Non-pigmented ciliary epithelial cell (primary cell): Measurements from ENCODE around the gene GSS.

ENCODE experiments used
- DNase-seq: peaks from one replicate; pipeline ENCODE4 v3.0.0-alpha.2; 2010; ENCODE audit warnings: low read depth

GSS gene

DNA sequence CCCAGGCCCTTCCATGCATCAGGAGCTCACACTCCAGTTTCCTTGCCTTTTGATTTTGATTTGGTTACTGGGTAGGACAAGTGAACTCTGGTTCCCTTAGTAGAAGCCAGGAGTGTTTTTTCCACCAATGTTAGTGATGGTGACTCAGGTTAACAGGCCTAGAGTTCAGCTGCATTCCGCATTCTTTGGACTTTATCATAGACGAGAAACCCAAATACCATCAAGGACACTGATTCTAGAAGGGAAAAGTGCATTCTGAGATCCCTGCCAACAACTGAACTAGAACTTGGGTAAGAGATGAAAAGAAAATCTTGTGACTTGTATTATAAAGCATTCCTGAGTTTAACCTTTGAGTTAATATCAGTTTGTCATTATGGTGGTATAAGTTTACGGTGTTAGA lies 8.9 kb downstream of the GSS start:
- DNase-seq = no peak

DNA sequence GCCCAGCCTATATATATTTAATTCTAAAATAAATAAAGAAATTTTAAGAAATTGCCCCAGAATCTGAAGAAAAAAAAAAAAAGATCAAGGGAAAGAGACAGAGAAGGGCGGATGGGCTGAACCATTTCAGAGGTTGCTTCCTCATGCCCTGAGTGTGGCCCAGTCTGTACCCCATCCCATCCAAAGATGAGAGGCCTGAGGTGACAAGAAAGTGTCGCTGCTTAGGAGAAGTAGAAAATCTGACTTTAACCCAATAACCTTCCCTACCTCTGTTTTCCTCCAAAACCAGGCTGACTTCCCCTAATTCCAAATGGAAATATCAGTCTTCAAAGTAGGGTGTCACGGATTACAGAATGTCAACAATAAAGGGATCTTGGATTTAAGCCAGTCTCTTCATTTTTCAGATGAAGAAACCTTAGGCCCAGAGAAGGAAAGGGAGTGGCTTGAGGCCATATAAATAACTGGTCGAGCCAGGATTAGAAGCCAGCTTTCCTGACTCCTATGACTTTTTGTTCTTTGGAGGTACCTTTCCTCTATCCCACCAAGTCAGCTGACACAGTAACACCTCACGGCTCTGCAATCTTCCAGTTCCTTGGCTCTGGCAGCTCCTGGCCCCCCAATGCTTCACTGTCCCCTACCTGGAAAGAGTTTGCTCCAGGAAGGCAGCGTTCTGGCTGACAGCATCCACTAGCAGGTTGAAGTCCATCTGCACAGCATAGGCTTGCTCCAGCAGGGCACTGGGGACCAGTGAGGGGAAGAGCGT lies 10.1 kb downstream of the GSS start:
- no peak for DNase-seq

DNA sequence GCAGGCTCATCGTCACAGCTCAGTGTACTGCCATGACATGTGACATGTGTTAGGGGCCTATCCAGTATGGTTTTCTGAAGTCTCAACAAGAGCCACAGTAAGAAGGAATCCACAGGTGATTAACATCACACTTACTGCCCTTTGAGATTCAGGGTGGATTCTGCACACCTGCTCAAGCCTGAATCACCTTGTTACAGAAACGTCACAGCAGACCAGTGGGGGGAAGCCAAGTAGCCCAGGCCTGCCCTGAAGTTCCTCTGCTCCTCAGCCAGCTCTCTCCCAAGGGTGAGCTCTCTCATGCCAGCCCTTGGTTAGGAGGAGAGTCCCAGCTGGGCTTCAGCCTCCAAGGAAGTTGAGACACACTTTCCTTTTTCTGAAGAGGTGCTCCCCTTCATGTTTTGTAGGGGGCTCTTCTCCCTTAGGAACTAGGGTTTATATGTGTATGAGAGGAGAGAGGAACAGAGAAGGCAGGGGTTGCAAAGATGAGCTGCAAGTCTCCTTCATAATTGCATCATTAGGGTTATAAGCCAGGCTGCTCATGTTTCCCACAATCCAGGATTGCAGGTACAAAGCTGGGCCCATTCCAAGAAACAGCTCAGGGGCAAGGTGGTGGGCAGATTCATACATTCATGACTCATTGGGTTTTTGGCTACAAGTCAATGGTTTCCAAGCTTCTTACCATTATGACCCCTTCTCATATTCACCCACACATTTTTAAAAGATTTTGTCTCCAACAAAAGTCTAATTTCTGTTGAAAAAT lies 11.6 kb downstream of the GSS start:
- DNase-seq = no peak

DNA sequence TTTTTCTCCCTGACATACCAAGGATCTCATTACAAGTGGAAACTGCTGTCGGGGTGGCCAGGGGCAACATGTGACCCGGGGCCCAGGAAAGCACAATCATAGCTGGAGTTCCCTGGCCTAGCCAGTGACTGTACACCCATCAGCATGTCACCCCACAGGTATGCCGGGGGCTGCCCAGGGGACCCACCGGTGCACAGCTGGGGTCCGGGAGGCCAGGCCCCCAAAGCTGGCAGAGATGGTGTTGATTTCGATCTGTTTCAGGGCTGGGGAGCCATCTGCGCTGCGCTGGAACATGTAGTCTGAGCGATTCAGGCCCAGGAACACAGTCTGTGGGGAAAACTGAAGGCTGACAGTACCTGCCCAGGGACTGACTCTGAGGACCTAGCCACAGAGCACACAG lies 13.3 kb downstream of the GSS start:
- DNase-seq = no peak

DNA sequence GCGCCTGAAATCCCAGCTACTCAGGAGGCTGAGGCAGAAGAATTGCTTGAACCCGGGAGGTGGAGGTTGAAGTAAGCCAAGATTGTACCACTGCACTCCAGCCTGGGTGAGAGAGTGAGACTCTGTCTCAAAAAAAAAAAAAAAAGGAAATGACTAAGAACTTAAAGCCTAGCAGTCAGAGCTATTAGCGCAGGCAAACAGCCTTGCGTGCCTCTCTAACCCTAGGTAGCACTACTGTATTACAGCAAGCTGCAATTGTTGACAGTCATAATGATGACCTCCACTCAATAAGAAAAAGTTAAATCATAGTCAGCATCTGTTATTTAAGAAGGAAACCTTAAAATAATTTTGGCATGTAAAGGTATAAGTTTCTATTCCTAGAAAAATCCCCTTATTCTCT lies 14.4 kb downstream of the GSS start:
- no peak for DNase-seq

DNA sequence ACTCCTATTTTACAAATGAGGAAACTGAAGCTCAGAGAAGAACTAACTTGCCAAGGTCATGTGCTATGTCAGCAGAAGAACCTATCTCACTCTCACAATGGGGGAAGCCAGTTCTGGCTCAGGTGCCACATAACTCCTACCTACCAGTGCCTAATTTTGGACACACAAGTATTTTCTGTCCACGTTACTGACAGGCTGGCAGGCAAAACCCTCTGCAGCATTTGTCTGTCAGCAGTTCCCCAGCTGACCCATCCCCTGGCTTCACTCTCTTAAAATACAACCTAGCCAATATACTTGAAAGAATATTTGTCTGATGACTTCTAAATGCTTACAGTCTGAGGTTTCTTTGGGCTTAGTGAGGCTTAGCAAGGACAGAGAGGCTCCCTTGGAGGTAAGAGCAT lies 15.5 kb downstream of the GSS start:
- no peak for DNase-seq

DNA sequence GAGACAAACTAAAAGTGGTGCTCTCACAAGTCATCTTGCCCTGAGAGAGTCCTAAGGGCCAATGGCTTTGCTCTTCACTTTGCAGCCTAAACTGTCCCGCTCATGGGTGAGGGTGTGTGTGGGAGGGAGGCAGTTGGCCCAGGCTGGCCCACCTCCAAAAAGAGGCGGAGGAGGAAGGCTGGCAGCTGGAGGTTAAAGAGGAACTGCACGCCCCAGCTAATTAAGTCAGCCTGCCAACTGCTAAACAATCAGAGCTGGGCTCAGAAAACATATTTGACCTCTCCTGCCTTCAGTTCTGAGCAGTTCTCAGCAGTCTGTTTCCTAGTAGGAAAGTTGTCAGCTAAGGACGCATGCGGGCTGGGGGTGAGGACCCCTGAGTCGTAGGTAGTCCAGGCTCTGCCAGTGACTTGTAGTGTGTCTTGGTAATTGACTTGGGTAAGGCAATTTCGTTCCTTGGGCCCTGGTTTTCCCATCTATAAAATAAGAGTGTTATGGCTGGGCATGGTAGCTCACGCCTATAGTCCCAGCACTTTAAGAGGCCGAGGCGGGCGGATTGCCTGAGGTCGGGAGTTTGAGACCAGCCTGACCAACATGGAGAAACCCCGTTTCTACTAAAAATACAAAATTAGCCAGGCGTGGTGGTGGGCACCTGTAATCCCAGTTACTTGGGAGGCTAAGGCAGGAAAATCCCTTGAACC lies 17.0 kb downstream of the GSS start:
- DNase-seq = no peak

DNA sequence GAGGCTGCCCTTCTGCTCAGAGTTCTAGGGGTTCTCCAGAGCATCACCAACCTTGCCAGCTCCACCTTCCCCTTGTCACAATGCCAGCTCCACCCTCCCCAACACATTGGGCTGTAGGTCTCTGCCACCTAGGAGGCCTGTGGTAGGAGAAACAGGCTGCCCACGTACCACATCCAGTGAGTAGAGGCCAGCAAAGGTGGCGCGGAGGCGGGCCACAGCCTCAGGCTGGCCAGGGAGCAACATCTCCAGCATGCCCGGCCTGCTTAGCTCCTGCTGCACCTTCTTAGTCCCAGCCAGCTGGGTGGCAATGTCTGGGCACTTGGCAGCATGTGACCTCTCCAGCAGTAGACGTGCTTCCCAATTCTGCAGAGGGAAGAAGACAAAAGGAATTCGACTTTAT lies 23.8 kb downstream of the GSS start:
- no peak for DNase-seq

DNA sequence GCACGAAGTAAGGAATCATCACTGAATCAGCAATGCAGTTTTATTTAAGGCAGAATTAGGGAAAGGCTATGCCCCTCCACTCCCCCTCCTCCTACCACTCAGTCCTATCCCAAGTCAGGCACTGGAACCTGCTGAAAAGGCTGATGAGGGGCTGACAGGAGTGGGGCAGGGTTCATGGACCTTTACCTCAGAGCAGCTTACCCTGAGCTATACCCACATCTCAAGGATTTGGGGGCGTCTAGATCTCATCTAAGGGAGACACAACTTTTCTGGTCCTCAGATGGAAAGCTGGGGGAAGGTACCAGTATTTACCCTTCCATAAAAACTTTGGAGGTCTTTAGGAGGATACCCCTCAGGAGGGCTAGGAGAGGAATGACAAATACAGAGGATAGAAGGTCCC lies 27.2 kb downstream of the GSS start:
- no peak for DNase-seq

DNA sequence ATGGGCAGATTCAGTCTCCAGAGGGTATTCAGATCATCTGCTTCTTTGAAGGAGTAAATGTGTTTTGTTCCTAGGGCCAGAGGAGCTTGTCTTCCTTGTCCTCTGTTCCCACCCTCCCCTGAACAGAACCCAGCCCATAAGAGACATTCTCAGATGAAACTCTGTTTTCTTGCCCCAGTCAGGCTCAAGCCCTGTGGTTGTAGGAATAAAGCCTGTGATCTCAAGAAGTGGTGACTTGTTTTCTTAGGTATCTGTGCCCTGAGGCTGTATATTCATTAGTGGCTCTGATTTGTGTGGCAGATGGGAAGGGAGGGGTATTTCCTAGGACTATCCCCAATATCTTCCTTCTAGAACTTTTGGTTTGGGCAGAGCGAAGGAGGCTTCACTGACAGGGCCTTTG lies 27.9 kb downstream of the GSS start:
- DNase-seq = no peak

DNA sequence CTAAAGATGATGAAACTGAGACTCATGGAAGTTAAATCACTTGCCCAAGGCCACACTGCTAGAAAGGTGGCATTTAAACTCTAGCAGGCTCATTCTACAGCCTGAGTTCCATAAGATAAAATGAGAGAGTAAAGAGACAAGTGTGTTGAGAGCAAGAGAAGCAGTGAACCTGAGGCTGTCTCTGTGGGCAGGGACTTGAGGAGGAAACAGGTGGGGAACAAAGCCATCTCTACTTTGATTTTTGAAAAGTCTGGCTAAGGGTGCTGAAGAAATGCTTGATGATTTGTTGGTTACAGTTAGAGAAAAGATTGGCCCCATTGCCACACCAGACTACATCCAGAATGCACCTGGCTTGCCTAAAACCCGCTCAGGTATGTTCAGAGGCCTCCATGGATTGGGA lies 29.0 kb downstream of the GSS start:
- no peak for DNase-seq

DNA sequence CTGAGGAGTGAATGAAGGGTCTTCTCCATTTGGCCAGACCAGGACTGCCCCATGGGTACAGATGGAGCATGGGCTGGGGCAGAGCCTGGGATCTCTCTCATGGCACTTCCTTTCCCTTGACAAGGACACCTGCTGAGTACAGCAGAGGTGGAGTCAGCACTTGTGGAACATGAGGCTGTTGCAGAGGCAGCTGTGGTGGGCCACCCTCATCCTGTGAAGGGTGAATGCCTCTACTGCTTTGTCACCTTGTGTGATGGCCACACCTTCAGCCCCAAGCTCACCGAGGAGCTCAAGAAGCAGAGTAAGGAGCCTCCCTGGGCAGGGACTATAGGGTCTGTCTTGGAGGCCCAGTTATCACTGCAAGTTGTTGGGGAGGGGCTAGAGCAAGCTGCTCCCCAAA lies 29.6 kb downstream of the GSS start:
- DNase-seq = no peak

DNA sequence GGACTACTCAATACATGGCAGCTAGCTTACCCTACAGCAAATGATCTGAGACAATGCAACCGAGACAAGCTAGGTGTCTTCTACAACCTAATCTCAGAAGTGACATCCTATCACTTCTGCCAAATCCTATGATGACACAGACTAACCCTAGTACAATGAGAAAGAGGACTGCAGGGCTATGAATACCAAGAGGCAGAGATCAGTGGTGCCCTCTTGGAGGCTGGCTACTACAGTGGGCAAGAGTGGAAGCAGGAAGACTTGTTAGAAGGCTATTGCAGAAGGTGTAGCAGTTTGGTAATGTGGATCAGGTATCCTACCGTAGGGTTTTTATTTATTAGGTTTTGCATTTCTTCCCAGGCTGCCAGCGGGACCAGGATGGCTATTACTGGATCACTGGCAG lies 30.3 kb downstream of the GSS start:
- no peak for DNase-seq

DNA sequence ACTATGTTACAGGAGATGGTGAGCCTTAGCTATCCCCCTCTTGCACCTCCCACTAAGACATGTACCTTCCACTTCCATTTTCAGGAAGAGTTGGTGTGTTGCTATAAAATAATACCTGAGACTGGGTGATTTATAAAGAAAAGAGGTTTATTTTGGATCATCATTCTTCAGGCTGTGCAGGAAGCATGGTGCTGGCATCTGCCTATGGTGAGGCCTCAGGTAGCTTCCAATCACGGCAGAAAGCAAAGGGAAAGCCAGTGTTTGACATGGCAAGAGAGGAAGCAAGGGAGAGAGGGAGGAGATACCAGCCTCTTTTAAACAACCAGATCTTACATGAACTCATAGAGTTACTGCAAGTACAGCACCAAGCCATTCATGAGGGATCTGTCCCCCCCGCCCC lies 32.2 kb downstream of the GSS start:
- no peak for DNase-seq

DNA sequence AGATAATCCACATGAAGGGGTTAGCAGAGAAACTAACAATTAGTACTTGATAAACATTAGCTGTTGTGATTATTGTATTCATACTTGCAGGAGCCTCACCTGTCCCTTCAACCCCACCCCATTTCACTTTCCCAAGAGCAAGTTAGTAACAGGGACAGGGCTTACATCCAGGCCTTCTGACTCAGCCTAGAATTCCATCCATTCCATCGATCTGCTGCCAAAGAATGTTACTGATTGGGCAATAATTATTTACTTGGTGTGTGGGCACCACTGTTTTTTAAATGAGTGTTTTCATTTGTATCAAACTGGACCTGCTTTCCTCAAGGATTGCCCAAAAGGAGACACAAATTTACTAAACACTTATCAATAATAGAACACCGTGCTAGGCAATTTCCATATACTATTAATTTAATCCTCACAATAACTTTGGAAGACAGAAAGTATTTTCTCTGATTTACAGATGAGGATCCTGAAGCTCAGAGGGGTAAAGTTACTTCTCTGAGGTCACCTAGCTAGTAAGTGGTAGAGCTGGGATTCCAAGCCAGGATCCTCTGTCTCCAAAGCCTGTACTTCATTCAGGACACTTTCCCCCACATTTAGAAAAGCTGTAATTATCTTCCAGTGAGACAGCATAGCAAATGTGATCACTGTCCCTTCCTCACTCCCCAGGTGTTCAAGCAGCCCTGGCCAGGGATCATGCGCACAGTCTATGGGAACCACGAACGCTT lies 32.8 kb downstream of the GSS start:
- DNase-seq = no peak

DNA sequence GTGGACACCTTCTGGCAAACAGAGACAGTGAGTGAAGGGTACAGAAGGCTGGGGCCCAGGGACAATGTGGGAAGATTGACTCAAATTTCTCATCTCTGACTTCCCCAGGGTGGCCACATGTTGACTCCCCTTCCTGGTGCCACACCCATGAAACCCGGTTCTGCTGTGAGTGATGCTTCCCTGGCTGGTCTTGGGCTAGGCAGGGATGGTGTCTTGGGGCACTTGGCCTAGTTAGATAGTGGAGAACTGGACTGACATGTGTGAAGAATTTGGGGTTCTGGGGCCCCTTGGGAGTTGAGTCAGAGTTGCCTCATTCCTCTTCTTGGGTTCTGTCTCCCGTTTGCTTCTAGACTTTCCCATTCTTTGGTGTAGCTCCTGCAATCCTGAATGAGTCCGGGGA lies 34.2 kb downstream of the GSS start:
- no peak for DNase-seq

DNA sequence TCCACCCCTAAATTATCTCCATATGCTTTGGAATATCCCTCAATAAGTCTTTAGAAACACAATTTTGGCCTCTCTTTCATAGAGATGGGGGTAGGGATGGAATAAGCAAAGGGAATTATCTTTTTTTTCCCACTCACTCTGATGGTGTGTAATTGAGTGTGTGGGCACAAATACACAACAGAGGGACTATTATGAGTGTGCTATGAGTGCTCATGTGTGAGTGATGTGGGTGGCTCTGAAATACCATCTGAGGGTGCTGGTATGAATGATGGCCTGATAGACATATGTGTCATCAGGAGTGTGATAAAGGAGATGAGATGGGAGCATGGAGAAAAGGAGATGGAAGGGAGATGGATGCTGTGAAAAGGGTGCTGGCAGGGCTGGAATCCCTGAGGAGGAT lies 35.6 kb downstream of the GSS start:
- DNase-seq = no peak

DNA sequence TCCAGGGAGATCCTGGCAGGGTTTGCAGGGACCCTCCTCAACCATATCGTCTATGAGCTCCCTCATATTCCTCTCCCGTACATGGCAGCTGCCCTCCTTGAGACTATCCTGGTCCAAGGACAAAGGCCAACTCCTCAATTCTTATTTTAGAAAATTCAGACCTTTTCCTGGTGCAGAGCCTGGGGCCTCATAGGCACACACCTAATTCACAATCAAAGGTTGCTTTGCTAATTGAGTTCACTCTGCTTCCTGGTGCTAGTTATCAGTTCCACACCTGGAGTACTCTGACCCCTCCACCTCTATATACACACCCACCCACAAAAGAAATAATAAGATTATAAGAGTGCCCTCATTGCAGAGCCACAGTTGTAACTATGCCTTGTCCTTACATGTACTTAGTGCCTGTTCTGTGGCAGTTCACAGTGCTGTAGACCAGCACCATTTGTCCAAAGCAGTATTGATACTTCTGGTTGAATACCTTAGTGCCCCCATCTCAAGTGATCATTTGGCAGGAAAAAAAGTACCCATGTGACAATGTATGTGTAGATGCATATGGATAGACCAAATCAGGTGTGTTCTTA lies 38.7 kb downstream of the GSS start:
- DNase-seq = no peak

DNA sequence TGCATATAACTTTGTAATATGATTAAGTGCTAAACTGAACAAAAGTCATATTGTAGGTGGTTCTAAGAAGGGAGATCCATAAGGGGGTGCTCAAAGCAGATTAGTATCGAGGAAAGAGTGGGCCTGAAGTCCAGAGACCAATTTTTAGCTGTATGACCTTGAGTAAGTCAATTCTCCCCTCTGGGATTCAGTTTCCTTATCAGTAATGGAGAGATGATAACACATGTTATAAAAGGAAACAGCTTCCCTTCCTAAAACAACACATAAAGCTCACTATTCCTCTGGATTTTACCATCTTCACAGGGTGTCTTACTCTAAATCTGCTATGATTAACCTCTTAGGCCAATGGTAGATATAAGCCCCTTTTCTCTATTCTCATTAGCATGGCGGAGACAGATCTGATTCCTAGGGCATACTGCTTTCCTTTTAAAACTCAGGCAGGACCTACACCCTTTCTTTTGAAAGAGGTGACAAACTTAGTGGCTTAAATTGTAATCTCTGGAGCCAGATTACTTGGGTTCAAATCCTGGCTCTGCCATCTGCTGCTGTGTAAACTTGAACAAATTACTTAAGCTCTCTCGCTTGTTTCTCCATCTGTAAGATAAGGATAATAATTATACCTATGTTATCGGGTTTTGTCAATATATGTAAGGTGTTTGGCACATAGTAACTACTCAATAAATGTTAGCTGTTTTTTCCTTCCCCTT lies 39.7 kb downstream of the GSS start:
- no peak for DNase-seq

DNA sequence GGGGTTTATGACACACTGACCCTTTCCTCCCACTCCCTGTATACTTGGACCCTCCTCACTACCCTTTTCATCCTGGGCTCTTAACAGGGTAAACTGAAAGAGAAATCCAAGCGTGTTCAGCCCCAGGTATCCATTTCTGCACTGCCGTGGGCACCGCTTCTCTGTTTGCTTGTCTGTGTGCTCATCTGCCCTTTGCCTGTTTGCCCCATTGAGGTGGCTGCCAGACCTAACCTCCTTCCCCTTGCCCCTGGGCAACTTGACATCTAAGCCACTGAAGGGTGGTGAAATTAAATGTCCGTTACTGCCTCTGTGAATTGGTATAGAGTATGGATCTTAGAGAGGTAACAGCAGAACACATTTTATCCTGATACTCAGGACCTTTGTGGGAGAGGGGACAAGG lies 40.5 kb downstream of the GSS start:
- DNase-seq = no peak

DNA sequence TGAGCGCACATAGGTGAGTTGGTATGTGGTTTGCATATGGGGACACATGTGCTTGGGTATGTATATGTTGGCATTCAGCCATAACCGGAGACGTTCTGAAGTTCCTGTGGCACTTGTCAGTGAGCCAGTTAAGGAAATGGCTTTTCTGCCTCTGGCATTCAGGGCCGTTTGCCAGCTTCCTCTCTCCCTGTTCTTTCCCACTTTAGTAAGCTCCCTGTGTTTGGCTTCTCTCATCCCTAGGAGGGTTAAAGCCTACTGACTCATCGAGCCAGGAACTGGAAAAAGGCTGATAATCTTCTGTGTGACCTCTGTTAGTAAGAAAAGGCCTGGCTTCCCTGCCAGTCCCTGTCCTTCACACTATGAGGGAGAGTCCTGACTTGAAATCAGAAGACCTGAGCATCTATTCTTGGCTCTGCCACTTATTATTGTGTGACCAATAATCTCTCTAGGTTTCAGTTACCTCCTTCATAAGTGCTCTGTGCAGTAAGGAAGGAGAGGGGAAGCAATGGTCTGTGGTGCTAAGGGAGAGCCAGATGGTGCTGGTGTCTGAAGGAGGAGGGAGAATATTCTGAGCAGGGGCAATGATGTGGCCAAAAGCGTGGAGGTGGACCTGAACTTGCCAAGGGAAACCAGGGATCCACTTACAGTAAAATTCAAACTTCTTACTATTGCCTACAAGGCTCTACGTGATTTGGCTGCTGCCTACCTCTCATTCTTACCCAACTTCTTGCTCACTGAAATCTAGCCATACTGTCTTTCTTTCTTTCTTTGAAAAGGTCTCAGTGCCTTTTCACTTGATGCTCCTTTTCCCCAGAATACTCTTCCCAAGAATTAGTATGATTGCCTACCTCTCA lies 47.8 kb downstream of the GSS start:
- no peak for DNase-seq
